ENCODE results near the gene FRMPD2. TPM values are rescaled to one million over a fixed set of nuclear protein-coding genes. Genes with fewer than 3 reads are reported as not detected.

Gene FRMPD2
- total and polyA plus RNA-seq, 7 donors = 0.09 TPM; not detected in 6

DNA sequence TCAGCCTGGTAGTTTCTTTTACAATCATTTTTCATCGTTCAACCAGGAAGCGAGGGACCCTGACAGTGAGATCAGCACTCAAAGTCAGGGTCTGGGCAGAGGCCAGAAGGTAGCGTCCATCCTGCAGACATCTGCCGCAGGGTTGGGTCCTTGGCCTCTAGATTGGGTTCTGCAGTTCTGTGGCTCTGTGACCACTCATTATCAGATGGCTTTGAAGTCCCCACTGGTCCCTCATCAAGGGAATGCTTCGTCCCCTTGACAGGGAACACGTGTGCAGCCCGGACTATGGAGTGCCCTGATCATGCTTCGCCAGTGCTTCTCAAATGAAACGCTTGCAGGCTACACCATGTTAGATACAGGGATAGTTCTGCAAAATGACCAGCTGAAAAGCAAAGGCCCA lies 64.1 kb downstream of the FRMPD2 start:
- Histone ChIP-seq H3K4me3 (no peak overlapping the region), H3K27ac (no peak overlapping the region), H3K27me3 (no peaks in the 10 kb centered on the region), H3K9me3 (no peaks in the 10 kb centered on the region), H3K4me1 (no peaks in the 10 kb centered on the region), H3K36me3 (no peaks in the 10 kb centered on the region)
- DNase-seq = no peak
- WGBS, 2 donors = 92 to 93% methylated on average over 9 of the region's 9 CpGs
- intact Hi-C loops (cut with DNase I) = no loop called here
- TF ChIP-seq EP300 (IDR thresholded peaks at IDR 0.05) (no peak), POLR2A (IDR thresholded peaks at IDR 0.05) (no peak), POLR2AphosphoS5 (IDR thresholded peaks at IDR 0.05) (no peak), CTCF (IDR thresholded peaks at IDR 0.05) (no peak)

DNA sequence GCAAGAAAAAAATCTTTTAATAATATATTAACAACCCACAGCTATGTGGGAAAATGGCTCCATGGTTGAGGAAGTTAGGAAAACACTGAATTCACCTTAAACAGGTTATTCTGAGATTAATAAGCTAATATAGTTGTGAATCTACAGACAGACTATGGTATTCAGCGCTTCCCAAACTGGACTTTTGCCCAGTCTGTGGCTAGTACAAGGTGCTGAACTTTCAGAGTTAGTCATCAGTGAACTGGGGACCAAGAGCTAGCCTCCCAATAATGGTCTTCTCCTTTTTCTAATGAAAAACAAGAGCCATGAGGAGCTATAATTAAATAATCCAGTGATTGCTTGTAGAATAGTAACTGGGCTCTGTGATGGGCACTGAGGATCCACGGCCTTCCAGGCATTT lies 65.3 kb downstream of the FRMPD2 start:
- WGBS, 2 donors = 47 to 70% methylated on average over 2 of the region's 2 CpGs
- Histone ChIP-seq H3K4me1 (no peaks in the 10 kb centered on the region), H3K27me3 (no peaks in the 10 kb centered on the region), H3K9me3 (no peaks in the 10 kb centered on the region), H3K36me3 (no peaks in the 10 kb centered on the region), H3K27ac (no peak overlapping the region), H3K4me3 (no peak overlapping the region)
- no peak for DNase-seq
- intact Hi-C loops (cut with DNase I) = no loop called here
- TF ChIP-seq EP300 (IDR thresholded peaks at IDR 0.05) = no peak
- no peak for TF ChIP-seq CTCF (IDR thresholded peaks at IDR 0.05)
- TF ChIP-seq POLR2A (IDR thresholded peaks at IDR 0.05) = no peak
- no peak for TF ChIP-seq POLR2AphosphoS5 (IDR thresholded peaks at IDR 0.05)

GRCh38 chr10:48207853-48208252 lies 66.6 kb downstream of the FRMPD2 start:
- Histone ChIP-seq H3K36me3 (no peaks in the 10 kb centered on the region), H3K27me3 (no peaks in the 10 kb centered on the region), H3K4me3 (no peak overlapping the region), H3K9me3 (no peaks in the 10 kb centered on the region), H3K27ac (no peak overlapping the region), H3K4me1 (no peaks in the 10 kb centered on the region)
- WGBS, 2 donors = 82 to 87% methylated on average over 5 of the region's 5 CpGs
- no peak for DNase-seq
- intact Hi-C loops (cut with DNase I) = no loop called here
- TF ChIP-seq POLR2A (IDR thresholded peaks at IDR 0.05) (no peak), EP300 (IDR thresholded peaks at IDR 0.05) (no peak), POLR2AphosphoS5 (IDR thresholded peaks at IDR 0.05) (no peak), CTCF (IDR thresholded peaks at IDR 0.05) (no peak)

GRCh38 chr10:48206482-48207250 lies 67.8 kb downstream of the FRMPD2 start:
- Histone ChIP-seq H3K9me3 (no peaks in the 10 kb centered on the region), H3K27ac (no peak overlapping the region), H3K4me1 (no peaks in the 10 kb centered on the region), H3K36me3 (no peaks in the 10 kb centered on the region), H3K27me3 (no peaks in the 10 kb centered on the region), H3K4me3 (no peak overlapping the region)
- intact Hi-C loops (cut with DNase I) = no loop called here
- 56 to 74% methylated on average over 6 of the region's 6 CpGs for whole genome bisulfite sequencing, 2 donors
- no peak for TF ChIP-seq POLR2A (IDR thresholded peaks at IDR 0.05)
- TF ChIP-seq EP300 (IDR thresholded peaks at IDR 0.05) = no peak
- TF ChIP-seq POLR2AphosphoS5 (IDR thresholded peaks at IDR 0.05) = no peak
- no peak for TF ChIP-seq CTCF (IDR thresholded peaks at IDR 0.05)
- DNase-seq = no peak

GRCh38 chr10:48205918-48206317 lies 68.6 kb downstream of the FRMPD2 start:
- H3K36me3 ChIP-seq = no peaks in the 10 kb centered on the region
- H3K27ac ChIP-seq = no peak overlapping the region
- H3K4me1 ChIP-seq = no peaks in the 10 kb centered on the region
- TF ChIP-seq CTCF (IDR thresholded peaks at IDR 0.05) (no peak), EP300 (IDR thresholded peaks at IDR 0.05) (no peak), POLR2AphosphoS5 (IDR thresholded peaks at IDR 0.05) (no peak), POLR2A (IDR thresholded peaks at IDR 0.05) (no peak)
- 92 to 93% methylated on average over 4 of the region's 4 CpGs for WGBS, 2 donors
- H3K27me3 ChIP-seq = no peaks in the 10 kb centered on the region
- no peak overlapping the region for H3K4me3 ChIP-seq
- no peaks in the 10 kb centered on the region for H3K9me3 ChIP-seq
- intact Hi-C loops (cut with DNase I) = no loop called here
- DNase-seq = no peak

All from sigmoid colon (tissue), 7 donors.